WTC11 (cell line): ENCODE results near the gene KCTD18. TPM values are rescaled to one million over a fixed set of nuclear protein-coding genes. Genes with fewer than 3 reads are reported as not detected.

Experiments
- ATAC-seq: fragments of 200-7000 bp; cut with Tn5 transposase; 2 replicates; pipeline ENCODE4 v1.10.0; 2021; ENCODE audit warnings: mild to moderate bottlenecking, moderate library complexity
- CTCF ChIA-PET: fragments of 300-600 bp; sonication (Branson Sonifier 250); formaldehyde crosslinking; loops from one replicate; lab custom pipeline; 2021; ENCODE audit warnings: antibody characterized with exemption; lab: Charles Lee
- POLR2A ChIA-PET: fragments of 350-600 bp; sonication (Branson Sonifier 250); formaldehyde crosslinking; loops from one replicate; lab custom pipeline; 2021; ENCODE audit warnings: antibody characterized with exemption; lab: Charles Lee
- DNase-seq: peaks from one replicate; pipeline ENCODE4 v3.0.0; 2021; ENCODE audit warnings: low spot score
- H3K27ac Mint-ChIP-seq: 2 replicates; pipeline ENCODE4 v1.8.0; 2021; ENCODE audit warnings: mixed read lengths
- H3K27me3 Mint-ChIP-seq: 2 replicates; pipeline ENCODE4 v1.8.0; 2021; ENCODE audit warnings: low read depth, mild to moderate bottlenecking, moderate library complexity, mixed read lengths
- H3K36me3 Mint-ChIP-seq: 2 replicates; pipeline ENCODE4 v1.8.0; 2021; ENCODE audit warnings: mixed read lengths
- H3K4me1 Mint-ChIP-seq: 2 replicates; pipeline ENCODE4 v1.8.0; 2022; ENCODE audit warnings: mixed read lengths
- H3K4me3 Mint-ChIP-seq: 2 replicates; pipeline ENCODE4 v1.8.0; 2021; ENCODE audit warnings: mild to moderate bottlenecking, moderate library complexity, mixed read lengths
- H3K9me3 Mint-ChIP-seq: 2 replicates; pipeline ENCODE4 v1.8.0; 2021; ENCODE audit warnings: mixed read lengths
- ARID4B ChIP-seq: sonication (generic); formaldehyde crosslinking; IDR thresholded peaks from 2 replicates; pipeline ENCODE4 v1.8.0; 2023; ENCODE audit warnings: missing genetic modification reagents, mild to moderate bottlenecking, borderline replicate concordance
- ATF6 ChIP-seq: sonication (generic); formaldehyde crosslinking; IDR thresholded peaks from 2 replicates; pipeline ENCODE4 v1.8.1; 2023; ENCODE audit warnings: mild to moderate bottlenecking, missing genetic modification reagents
- ELF4 ChIP-seq: sonication (generic); formaldehyde crosslinking; IDR thresholded peaks from 2 replicates; pipeline ENCODE4 v1.8.1; 2022; ENCODE audit warnings: low read depth, mild to moderate bottlenecking, moderate library complexity, missing genetic modification reagents
- ERG ChIP-seq: fragments of 250-450 bp; sonication (Bioruptor Pico); IDR thresholded peaks from 2 replicates; pipeline ENCODE4 v1.8.0; 2021; ENCODE audit warnings: mild to moderate bottlenecking
- FOXK1 ChIP-seq: sonication (generic); formaldehyde crosslinking; IDR thresholded peaks from 2 replicates; pipeline ENCODE4 v1.8.0; 2022; ENCODE audit warnings: mild to moderate bottlenecking, moderate library complexity, missing genetic modification reagents
- GRHL2 ChIP-seq: fragments of 250-450 bp; sonication (Bioruptor Pico); IDR thresholded peaks from 2 replicates; pipeline ENCODE4 v1.8.0; 2022; ENCODE audit warnings: mild to moderate bottlenecking, moderate library complexity; ENCODE audit not compliant: insufficient replicate concordance, severe bottlenecking
- GTF2I ChIP-seq: fragments of 250-450 bp; sonication (Bioruptor Pico); conservative IDR thresholded peaks from 2 replicates; pipeline ENCODE4 v1.4.0; 2021; ENCODE audit warnings: mild to moderate bottlenecking
- IRF1 ChIP-seq: sonication (generic); formaldehyde crosslinking; IDR thresholded peaks from 2 replicates; pipeline ENCODE4 v1.8.0; 2023; ENCODE audit warnings: missing genetic modification reagents
- IRF2 ChIP-seq: sonication (generic); formaldehyde crosslinking; IDR thresholded peaks from 2 replicates; pipeline ENCODE4 v1.8.0; 2022; ENCODE audit warnings: low read depth, missing genetic modification reagents, borderline replicate concordance
- KAT7 ChIP-seq: sonication (generic); formaldehyde crosslinking; IDR thresholded peaks from 2 replicates; pipeline ENCODE4 v1.8.1; 2023; ENCODE audit warnings: missing genetic modification reagents, mild to moderate bottlenecking, borderline replicate concordance
- MYBL2 ChIP-seq: sonication (generic); formaldehyde crosslinking; IDR thresholded peaks from 2 replicates; pipeline ENCODE4 v1.8.1; 2023; ENCODE audit warnings: mild to moderate bottlenecking, moderate library complexity, missing genetic modification reagents
- NR1H2 ChIP-seq: sonication (generic); formaldehyde crosslinking; IDR thresholded peaks from 2 replicates; pipeline ENCODE4 v1.9.0; 2021; ENCODE audit warnings: mild to moderate bottlenecking, moderate library complexity, missing genetic modification reagents
- NR2C2 ChIP-seq: sonication (generic); formaldehyde crosslinking; IDR thresholded peaks from 2 replicates; pipeline ENCODE4 v1.8.0; 2022; ENCODE audit warnings: mild to moderate bottlenecking, missing genetic modification reagents
- RELA ChIP-seq: sonication (generic); formaldehyde crosslinking; IDR thresholded peaks from 2 replicates; pipeline ENCODE4 v1.8.1; 2022; ENCODE audit warnings: missing genetic modification reagents, mild to moderate bottlenecking, borderline replicate concordance
- RORB ChIP-seq: fragments of 250-450 bp; sonication (Bioruptor Pico); IDR thresholded peaks from 2 replicates; pipeline ENCODE4 v1.9.0; 2021; ENCODE audit warnings: mild to moderate bottlenecking
- SP1 ChIP-seq: sonication (generic); formaldehyde crosslinking; conservative IDR thresholded peaks from 2 replicates; pipeline ENCODE4 v1.8.1; 2022; ENCODE audit warnings: missing genetic modification reagents
- TCF7 ChIP-seq: sonication (generic); formaldehyde crosslinking; IDR thresholded peaks from 2 replicates; pipeline ENCODE4 v1.8.0; 2022; ENCODE audit warnings: mild to moderate bottlenecking, low read depth, missing genetic modification reagents, moderate library complexity
- TP53 ChIP-seq: sonication (generic); formaldehyde crosslinking; IDR thresholded peaks from 2 replicates; pipeline ENCODE4 v1.8.1; 2023; ENCODE audit warnings: mild to moderate bottlenecking, missing genetic modification reagents
- USF2 ChIP-seq: sonication (generic); formaldehyde crosslinking; IDR thresholded peaks from 2 replicates; pipeline ENCODE4 v1.8.1; 2023; ENCODE audit warnings: mild to moderate bottlenecking, missing genetic modification reagents, moderate library complexity
- ZNF232 ChIP-seq: sonication (generic); formaldehyde crosslinking; IDR thresholded peaks from 2 replicates; pipeline ENCODE4 v1.8.0; 2022; ENCODE audit warnings: mild to moderate bottlenecking, missing genetic modification reagents
- total RNA-seq: library from RNA; stranded (reverse); gene quantifications from 3 replicates; pipeline ENCODE4 v1.2.3, GENCODE V29; 2021

The KCTD18 gene
- total RNA-seq, 1 experiment from 2014 or later = 4.9 TPM

- no peak overlapping the region for H3K4me3 Mint-ChIP-seq
- ChIA-PET POLR2A (interaction anchor here (0.5 kb wide), 1 partner anchor 861 kb away, joined by 4 read pairs; no protein-coding TSS in a partner anchor), CTCF (no interaction called here)
- no peaks in the 10 kb centered on the region for H3K27me3 Mint-ChIP-seq
- ATAC-seq (peak; percentile 26), DNase-seq (no peak)
- peaks cover 14% of the 10 kb centered on the region for H3K4me1 Mint-ChIP-seq
- TF ChIP-seq KAT7 (CRISPR knock-in tag) (no peak), ERG (no peak), SP1 (CRISPR knock-in tag) (no peak), GTF2I (CRISPR knock-in tag) (no peak), TP53 (CRISPR knock-in tag) (no peak), RELA (CRISPR knock-in tag) (no peak), MYBL2 (CRISPR knock-in tag) (no peak), NR1H2 (CRISPR knock-in tag) (no peak), RORB (no peak), TCF7 (CRISPR knock-in tag) (no peak), USF2 (CRISPR knock-in tag) (no peak), ATF6 (CRISPR knock-in tag) (no peak), ZNF232 (CRISPR knock-in tag) (no peak), IRF2 (CRISPR knock-in tag) (no peak), FOXK1 (no peak)
- 0 out of 2 replicates have a peak, but pooled peaks cover 5% of the 10 kb centered on the region for H3K9me3 Mint-ChIP-seq
- H3K36me3 Mint-ChIP-seq = peaks cover 42% of the 10 kb centered on the region
- H3K27ac Mint-ChIP-seq = no peak overlapping the region
Measured at GRCh38 chr2:200453853-200454534, 55.9 kb downstream of the KCTD18 start.

GRCh38 chr2:200453142-200453852 lies 56.6 kb downstream of the KCTD18 start:
- POLR2A ChIA-PET = no interaction called here
- H3K4me1 Mint-ChIP-seq = peaks cover 14% of the 10 kb centered on the region
- H3K27me3 Mint-ChIP-seq = no peaks in the 10 kb centered on the region
- H3K4me3 Mint-ChIP-seq = no peak overlapping the region
- H3K9me3 Mint-ChIP-seq = 0 out of 2 replicates have a peak, but pooled peaks cover 5% of the 10 kb centered on the region
- TF ChIP-seq ARID4B (CRISPR knock-in tag) (no peak), ELF4 (CRISPR knock-in tag) (no peak), TP53 (CRISPR knock-in tag) (no peak), IRF1 (CRISPR knock-in tag) (no peak), NR2C2 (CRISPR knock-in tag) (no peak), GRHL2 (CRISPR knock-in tag) (no peak)
- DNase-seq (no peak), ATAC-seq (peak; percentile 40)
- CTCF ChIA-PET = no interaction called here
- peak overlapping the region; percentile 70 for H3K27ac Mint-ChIP-seq
- peaks cover 40% of the 10 kb centered on the region for H3K36me3 Mint-ChIP-seq
